Calu3 (cell line): ENCODE measurements around the gene MID1IP1. TPM values are rescaled to one million over a fixed set of nuclear protein-coding genes. Genes with fewer than 3 reads are reported as not detected.

Experiments used
- BruUV-seq: library from RNA; stranded (reverse); fragments of 400-500 nt; replicated peaks from 2 replicates; lab custom pipeline; 2021; lab: Mats Ljungman, UMichigan
- CTCF ChIA-PET: fragments of 300-600 bp; sonication (Branson Sonifier 250); formaldehyde crosslinking; loops from one replicate; lab custom pipeline; 2022; ENCODE audit warnings: antibody characterized with exemption; lab: Charles Lee
- DNase-seq: peaks from one replicate; pipeline ENCODE4 v3.0.0; 2022
- H3K27ac Mint-ChIP-seq: one replicate; pipeline ENCODE4 v1.8.0; 2022; ENCODE audit warnings: mixed read lengths; ENCODE audit not compliant: unreplicated experiment
- H3K27me3 Mint-ChIP-seq: one replicate; pipeline ENCODE4 v1.8.0; 2022; ENCODE audit warnings: mixed read lengths; ENCODE audit not compliant: unreplicated experiment
- H3K36me3 Mint-ChIP-seq: one replicate; pipeline ENCODE4 v1.8.0; 2022; ENCODE audit warnings: mild to moderate bottlenecking, moderate library complexity, mixed read lengths; ENCODE audit not compliant: insufficient read depth, unreplicated experiment
- H3K4me1 Mint-ChIP-seq: one replicate; pipeline ENCODE4 v1.8.0; 2022; ENCODE audit warnings: mild to moderate bottlenecking, low read depth, mixed read lengths; ENCODE audit not compliant: unreplicated experiment
- H3K4me3 Mint-ChIP-seq: one replicate; pipeline ENCODE4 v1.8.0; 2022; ENCODE audit warnings: mild to moderate bottlenecking, low read depth, moderate library complexity, mixed read lengths; ENCODE audit not compliant: unreplicated experiment
- H3K9me3 Mint-ChIP-seq: one replicate; pipeline ENCODE4 v1.8.0; 2022; ENCODE audit warnings: low read depth, mixed read lengths; ENCODE audit not compliant: unreplicated experiment
- CTCF ChIP-seq: fragments of 200-600 bp; IDR thresholded peaks from one replicate; pipeline ENCODE4 v1.8.0; 2022; ENCODE audit warnings: antibody characterized with exemption; ENCODE audit not compliant: unreplicated experiment
- intact Hi-C: fragments of 100-400 bp; cut with micrococcal nuclease; formaldehyde crosslinking; loops from one replicate; pipeline ENCODE4 v1.10.0; 2022; ENCODE audit not compliant: unreplicated experiment
- total RNA-seq: library from RNA; stranded (reverse); gene quantifications from 2 replicates; pipeline ENCODE4 v1.2.3, GENCODE V29; 2022

MID1IP1 gene
- total RNA-seq, 1 experiment from 2014 or later, result 46.7 TPM

GRCh38 chrX:38811515-38812243 is 10.4 kb downstream of the MID1IP1 start:
- no peak for DNase-seq
- CTCF ChIA-PET, result interaction anchor here (0.6 to 0.7 kb wide), 2 partner anchors 175 to 613 kb away, joined by 3 to 4 read pairs; no protein-coding TSS in a partner anchor
- H3K4me3 Mint-ChIP-seq, result no peak overlapping the region

GRCh38 chrX:38816155-38816554 is 14.9 kb downstream of the MID1IP1 start:
- peaks cover 19% of the 10 kb centered on the region for H3K4me1 Mint-ChIP-seq
- no peaks in the 10 kb centered on the region for H3K36me3 Mint-ChIP-seq
- BruUV-seq, result no TSS peak
- H3K27me3 Mint-ChIP-seq, result no peaks in the 10 kb centered on the region
- intact Hi-C loops, result no loop called here
- H3K27ac Mint-ChIP-seq, result no peak overlapping the region
- H3K9me3 Mint-ChIP-seq, result no peaks in the 10 kb centered on the region
- DNase-seq, result no peak
- CTCF ChIA-PET, result no interaction called here
- TF ChIP-seq CTCF, result no peak
- no peak overlapping the region for H3K4me3 Mint-ChIP-seq

More at GRCh38 chrX:38811515-38812243, 10.4 kb downstream of the MID1IP1 start:
- Mint-ChIP-seq H3K4me1 (peaks cover 12% of the 10 kb centered on the region), H3K9me3 (no peaks in the 10 kb centered on the region), H3K27me3 (no peaks in the 10 kb centered on the region), H3K36me3 (peaks cover 6% of the 10 kb centered on the region), H3K27ac (no peak overlapping the region)
- intact Hi-C loops, result no loop called here
- BruUV-seq, result no TSS peak
- TF ChIP-seq CTCF, result no peak

DNA sequence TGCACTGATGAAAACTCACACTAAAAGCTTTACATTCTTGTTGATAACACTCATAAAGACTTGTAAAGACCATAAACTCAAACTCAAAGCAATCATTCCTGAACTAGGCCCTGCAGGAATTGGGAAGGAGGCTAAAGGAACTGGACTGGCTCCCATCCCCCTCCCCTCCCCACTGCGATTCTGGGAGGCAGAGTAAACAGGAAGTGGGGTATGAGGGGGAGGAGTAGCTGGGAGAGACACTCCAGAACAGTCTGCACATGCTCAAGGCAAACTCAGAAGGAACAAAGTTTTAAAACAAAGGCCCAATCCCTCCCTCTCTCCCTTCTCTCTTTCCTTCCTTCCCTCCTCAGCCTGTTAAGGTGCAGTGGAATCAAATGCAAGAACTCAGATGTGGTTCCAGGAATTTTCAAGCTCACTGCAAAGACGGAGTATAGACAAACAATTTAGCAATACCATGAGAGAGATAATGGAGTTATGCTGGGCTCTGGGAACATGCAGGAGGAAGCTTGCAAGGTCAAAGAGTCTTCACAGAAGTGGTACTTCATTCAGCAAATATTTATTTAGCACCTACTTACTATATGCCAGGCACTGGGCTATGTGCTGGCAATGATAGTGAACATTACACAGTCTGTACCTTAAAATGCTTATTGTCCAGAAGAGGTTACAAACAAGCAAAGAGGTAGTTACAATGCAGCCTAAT is 15.9 kb downstream of the MID1IP1 start:
- no peaks in the 10 kb centered on the region for H3K36me3 Mint-ChIP-seq
- H3K9me3 Mint-ChIP-seq, result no peaks in the 10 kb centered on the region
- TF ChIP-seq CTCF, result no peak
- CTCF ChIA-PET, result no interaction called here
- peaks cover 14% of the 10 kb centered on the region for H3K4me1 Mint-ChIP-seq
- H3K27ac Mint-ChIP-seq, result no peak overlapping the region
- peak; percentile 13 for DNase-seq
- H3K4me3 Mint-ChIP-seq, result no peak overlapping the region
- BruUV-seq, result no TSS peak
- no peaks in the 10 kb centered on the region for H3K27me3 Mint-ChIP-seq
- intact Hi-C loops, result no loop called here

DNA sequence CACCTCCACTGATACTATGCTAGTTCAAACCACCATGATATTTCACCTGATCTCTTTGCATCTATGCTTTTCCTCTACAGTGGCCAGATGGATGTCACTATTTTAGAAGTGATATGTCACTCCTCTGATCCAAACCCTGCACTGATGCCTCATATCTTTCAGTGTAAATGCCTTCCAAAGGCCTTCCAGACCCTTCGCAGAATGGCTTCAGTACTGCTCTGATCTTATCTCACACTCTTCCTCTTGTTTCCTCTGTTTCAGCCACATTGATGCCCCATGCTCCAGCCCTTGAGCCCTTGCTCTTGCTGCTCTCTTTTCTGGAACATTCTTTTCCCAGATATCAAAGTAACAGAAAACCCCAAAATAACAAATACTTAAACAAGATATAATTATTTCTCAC is 17.9 kb downstream of the MID1IP1 start:
- BruUV-seq, result no TSS peak
- TF ChIP-seq CTCF, result no peak
- Mint-ChIP-seq H3K36me3 (no peaks in the 10 kb centered on the region), H3K27me3 (no peaks in the 10 kb centered on the region), H3K27ac (no peak overlapping the region), H3K9me3 (no peaks in the 10 kb centered on the region), H3K4me3 (no peak overlapping the region), H3K4me1 (peaks cover 12% of the 10 kb centered on the region)
- CTCF ChIA-PET, result no interaction called here
- no peak for DNase-seq
- intact Hi-C loops, result no loop called here
